GM18508 (cell line): ENCODE data around the gene ZNRF2.
"Not testable (repeated sequence)": the region's sequence is repeated elsewhere in the genome, so short reads cannot be mapped to it uniquely, and the experiment has no call there.

Experiments used
- ATAC-seq: cut with Tn5 transposase; IDR thresholded peaks from one replicate; pipeline ENCODE4 v1.9.1; 2021; ENCODE audit warnings: moderate number of reproducible peaks; ENCODE audit not compliant: insufficient read depth, unreplicated experiment

The ZNRF2 gene

GRCh38 chr7:30285536-30286284, 1.3 kb downstream of the ZNRF2 start:
- no peak for ATAC-seq

- no peak for ATAC-seq
Measured at GRCh38 chr7:30286749-30287148, 2.4 kb downstream of the ZNRF2 start.

GRCh38 chr7:30287625-30288024, 3.2 kb downstream of the ZNRF2 start:
- not testable (repeated sequence) for ATAC-seq

GRCh38 chr7:30289634-30290033, 5.2 kb downstream of the ZNRF2 start:
- not testable (repeated sequence) for ATAC-seq

- not testable (repeated sequence) for ATAC-seq
Measured at GRCh38 chr7:30290317-30290716, 5.9 kb downstream of the ZNRF2 start.

- ATAC-seq = not testable (repeated sequence)
Measured at GRCh38 chr7:30292416-30293038, 8.1 kb downstream of the ZNRF2 start.

- not testable (repeated sequence) for ATAC-seq
Measured at GRCh38 chr7:30296304-30296703, 11.9 kb downstream of the ZNRF2 start.

- not testable (repeated sequence) for ATAC-seq
Measured at GRCh38 chr7:30297499-30297898, 13.1 kb downstream of the ZNRF2 start.

- ATAC-seq = not testable (repeated sequence)
Measured at GRCh38 chr7:30298409-30298808, 14.0 kb downstream of the ZNRF2 start.

GRCh38 chr7:30301751-30302150, 17.4 kb downstream of the ZNRF2 start:
- no peak for ATAC-seq

- ATAC-seq = no peak
Measured at GRCh38 chr7:30302656-30303311, 18.4 kb downstream of the ZNRF2 start.

GRCh38 chr7:30303312-30304039, 19.1 kb downstream of the ZNRF2 start:
- ATAC-seq = no peak

- no peak for ATAC-seq
Measured at GRCh38 chr7:30304177-30304884, 19.9 kb downstream of the ZNRF2 start.

GRCh38 chr7:30306976-30307375, 22.6 kb downstream of the ZNRF2 start:
- ATAC-seq = no peak

- no peak for ATAC-seq
Measured at GRCh38 chr7:30308389-30308788, 24.0 kb downstream of the ZNRF2 start.

GRCh38 chr7:30309302-30309701, 24.9 kb downstream of the ZNRF2 start:
- no peak for ATAC-seq

GRCh38 chr7:30309842-30310435, 25.5 kb downstream of the ZNRF2 start:
- ATAC-seq = no peak

GRCh38 chr7:30310674-30311362, 26.4 kb downstream of the ZNRF2 start:
- no peak for ATAC-seq

- ATAC-seq = no peak
Measured at GRCh38 chr7:30312178-30312577, 27.8 kb downstream of the ZNRF2 start.
